GM21576 (cell line): ENCODE results near the gene KRT34.
"Not testable (repeated sequence)": the region's sequence is repeated elsewhere in the genome, so short reads cannot be mapped to it uniquely, and the experiment has no call there.

Experiments used
- ATAC-seq: cut with Tn5 transposase; IDR thresholded peaks from one replicate; pipeline ENCODE4 v1.9.1; 2021; ENCODE audit warnings: mild to moderate bottlenecking, moderate library complexity; ENCODE audit not compliant: unreplicated experiment

KRT34 gene

DNA sequence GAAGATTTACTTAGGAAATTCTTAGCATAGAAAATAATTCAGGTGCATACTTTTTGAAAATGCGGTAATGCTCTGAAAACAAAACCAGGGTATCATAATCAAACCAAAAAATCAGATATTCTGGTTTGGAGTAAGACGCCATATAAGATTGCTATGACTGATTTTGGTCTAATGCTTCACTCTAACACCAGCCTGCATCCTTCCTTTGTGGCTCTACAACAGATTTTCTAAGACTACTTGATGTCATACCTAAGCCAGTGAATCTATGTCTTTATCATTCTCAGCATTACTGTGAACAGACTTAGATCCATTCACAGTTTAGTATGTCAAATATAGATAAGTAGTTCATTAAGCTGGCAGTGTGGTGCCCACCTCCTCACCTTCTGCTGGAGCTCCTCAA lies 13.1 kb downstream of the KRT34 start:
- ATAC-seq = no peak

GRCh38 chr17:41367426-41368075 lies 14.6 kb downstream of the KRT34 start:
- no peak for ATAC-seq

DNA sequence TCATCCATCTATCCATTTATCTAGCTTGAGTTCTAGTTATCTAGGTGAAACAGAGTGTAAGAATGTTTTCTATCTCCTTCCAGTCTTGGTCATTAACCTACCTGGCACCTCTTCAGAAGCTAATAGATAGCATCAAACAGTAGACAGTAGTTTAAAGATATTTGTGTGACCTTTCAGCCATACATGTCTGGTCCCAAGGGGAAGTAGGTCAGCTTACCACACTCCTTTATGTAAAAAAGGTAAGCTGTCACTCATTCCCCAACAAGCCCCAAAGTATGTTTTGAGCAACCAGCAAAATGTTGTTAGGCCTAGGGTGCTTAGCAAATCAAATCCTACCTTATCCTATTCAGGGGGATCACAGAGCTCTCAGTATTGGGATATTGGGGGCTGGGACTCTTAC lies 16.0 kb downstream of the KRT34 start:
- no peak for ATAC-seq

DNA sequence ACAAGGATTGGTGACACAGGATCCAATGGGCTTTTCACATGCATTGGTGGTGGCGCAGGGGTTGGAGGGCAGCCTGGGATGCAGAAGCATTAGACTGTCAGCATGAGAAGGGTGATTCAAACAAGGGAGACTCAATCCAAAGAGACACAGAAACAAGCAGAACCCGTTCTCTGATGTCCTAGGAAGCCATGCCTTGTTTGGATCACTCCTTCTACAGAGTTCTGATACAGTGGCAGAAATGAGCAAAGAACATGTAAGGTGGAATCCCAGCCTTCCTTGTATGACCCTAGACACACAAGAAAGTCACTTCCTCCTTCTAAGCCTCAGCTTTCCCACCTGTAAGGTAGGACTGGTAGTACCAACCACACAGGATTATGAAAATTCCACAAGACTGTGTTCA lies 18.2 kb downstream of the KRT34 start:
- no peak for ATAC-seq

DNA sequence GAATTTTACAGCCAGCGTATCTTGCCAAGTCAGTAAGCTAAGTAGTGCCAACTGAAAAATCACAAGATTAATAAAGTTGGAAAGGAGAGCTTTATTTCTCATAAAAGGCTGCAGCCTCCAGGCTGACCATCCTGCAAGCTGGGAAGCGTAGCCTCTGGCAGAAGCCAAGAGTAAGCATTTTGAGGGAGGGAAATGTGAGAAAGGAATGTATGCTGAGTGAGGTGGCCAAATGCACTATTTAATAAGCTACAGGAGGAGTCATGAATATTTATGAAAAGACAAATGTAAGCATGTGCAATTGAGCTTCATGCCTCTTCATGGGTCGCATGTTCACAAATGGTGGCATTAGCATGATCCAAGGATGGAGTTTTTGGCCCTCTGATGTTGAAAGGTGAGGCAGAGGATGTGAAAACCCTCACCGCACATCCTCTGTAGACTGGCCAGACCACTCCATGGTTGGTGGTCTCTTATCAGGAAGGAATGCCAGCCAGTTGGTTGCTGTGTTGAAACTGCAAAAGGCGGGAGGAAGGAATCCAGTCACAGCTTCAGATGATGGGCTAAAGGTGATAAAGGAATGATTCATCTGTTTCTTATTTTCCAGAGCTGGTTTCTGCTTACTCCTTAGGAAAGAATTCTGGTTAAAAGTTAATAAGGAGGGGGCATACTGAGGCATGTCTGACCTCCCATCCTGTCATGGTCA lies 21.7 kb downstream of the KRT34 start:
- no peak for ATAC-seq

DNA sequence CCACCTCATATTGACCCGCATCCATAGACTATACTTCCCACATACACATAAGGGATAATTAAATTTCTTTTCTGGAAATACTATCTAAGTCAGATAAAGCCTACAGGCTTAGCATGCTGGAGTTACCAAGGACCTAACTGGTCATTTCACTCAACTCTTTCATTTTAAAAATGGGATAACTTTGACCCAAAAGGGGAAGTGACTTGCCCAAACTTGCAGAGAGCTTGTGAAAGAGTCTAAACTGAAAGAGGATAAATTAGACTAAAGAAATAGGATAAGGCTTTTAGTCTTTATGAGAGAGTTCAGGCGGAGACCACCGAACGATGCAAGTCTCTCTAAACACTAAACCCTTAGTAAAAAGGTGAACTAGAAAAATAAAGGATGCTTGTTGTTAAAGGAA lies 27.6 kb downstream of the KRT34 start:
- no peak for ATAC-seq

DNA sequence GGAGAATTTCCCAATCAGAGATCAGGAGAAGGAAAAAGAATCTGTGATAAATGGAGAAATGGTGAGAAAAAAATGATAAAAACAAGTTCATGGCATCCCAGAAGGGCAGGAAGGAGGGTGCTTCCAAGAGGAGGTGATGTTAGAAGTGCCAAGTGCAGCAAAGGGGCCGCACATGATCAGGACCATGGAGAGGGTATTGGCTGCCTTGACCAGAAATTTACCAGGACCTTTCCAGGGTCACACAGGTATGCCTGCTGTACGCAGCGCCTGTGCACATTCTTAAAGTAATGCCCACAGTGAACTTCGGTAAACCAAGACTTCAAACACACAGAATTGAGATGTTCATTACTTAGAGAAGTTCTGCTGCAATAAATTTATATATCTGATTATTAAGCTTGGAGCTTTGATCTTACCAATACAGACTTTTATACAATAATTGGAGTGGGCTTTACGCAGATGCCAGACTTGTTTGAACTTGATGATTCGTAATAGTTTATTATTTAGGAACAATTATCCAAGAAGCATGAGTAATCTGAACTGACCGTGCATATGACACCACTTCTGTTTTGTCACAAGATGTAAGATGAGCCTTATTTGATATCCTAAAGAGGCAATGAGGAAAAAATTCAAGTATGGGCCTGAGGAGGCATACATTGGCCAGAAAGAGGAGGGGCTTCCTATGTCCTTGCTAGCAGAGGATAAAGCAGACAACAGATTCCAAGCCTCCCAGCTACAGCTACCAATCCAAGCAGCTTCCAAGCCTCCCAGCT lies 29.3 kb downstream of the KRT34 start:
- ATAC-seq = no peak

GRCh38 chr17:41351177-41351576 lies 30.9 kb downstream of the KRT34 start:
- no peak for ATAC-seq

GRCh38 chr17:41350381-41350878 lies 31.7 kb downstream of the KRT34 start, which contains the start of gene KRT33A:
Gene KRT33A, minus strand, starts transcription at chr17:41350828. Its CDS starts 61 bp downstream, at chr17:41350767.
- not testable (repeated sequence) for ATAC-seq

- no peak for ATAC-seq
Observed at GRCh38 chr17:41347869-41348760, 34.0 kb downstream of the KRT34 start.

DNA sequence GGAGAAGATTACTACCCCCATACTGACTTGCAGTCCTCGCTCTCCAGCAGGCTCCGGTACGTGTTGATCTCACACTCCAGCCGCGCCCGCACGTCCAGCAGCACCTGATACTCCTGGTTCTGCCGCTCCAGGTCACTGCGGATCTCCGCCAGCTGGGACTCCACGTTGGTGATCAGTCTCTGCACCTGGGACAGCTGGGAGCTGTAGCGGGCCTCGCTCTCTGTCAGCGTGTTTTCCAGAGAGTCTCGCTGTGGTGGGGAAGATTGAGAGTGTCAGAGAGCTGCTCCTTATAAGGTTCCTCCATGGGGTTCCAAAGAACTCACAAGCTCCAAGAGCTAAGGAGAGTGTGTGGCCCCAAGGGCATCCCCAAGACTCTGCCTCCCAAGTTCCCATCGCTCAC lies 35.7 kb downstream of the KRT34 start:
- not testable (repeated sequence) for ATAC-seq

DNA sequence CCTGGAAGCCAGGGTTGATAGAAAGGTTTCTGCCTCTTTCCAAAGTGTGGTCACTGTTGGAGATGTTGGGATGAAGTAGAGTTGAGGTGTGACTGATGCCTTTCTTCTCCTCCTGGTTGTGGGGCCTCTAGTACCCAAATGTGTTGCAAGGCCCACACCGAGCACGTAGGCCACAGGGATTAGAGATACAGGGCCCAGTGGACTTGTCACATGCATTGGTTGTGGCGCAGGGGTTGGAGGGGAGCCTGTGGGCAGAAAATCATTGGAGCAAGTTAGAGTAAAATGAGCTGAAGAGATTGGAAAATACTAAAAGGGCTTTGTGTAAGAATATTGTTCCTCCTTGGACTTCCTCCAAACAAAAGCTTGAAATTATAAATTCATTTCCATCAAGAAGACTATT lies 36.1 kb downstream of the KRT34 start:
- ATAC-seq = no peak

DNA sequence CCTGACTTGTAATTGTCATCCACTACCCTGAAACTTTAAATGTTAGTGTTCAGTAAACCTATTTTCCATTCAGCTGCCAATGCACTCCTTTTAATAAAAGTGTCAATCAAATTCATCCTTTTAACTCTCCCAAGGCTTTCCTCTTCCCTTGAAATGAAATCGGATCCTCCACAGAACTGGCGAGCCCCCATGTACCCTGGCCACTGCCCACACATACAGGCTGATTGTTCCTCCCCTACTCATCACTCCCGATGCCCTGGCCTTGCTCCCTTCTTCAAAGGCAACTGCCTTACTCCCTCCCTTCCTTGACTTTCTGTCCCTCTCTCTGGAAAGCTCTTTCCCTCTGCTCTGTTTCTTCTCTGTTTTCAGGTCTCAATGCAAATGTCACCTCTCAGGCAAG lies 39.1 kb downstream of the KRT34 start:
- ATAC-seq = no peak

- ATAC-seq = no peak
Observed at GRCh38 chr17:41340934-41341861, 40.9 kb downstream of the KRT34 start.

- no peak for ATAC-seq
Observed at GRCh38 chr17:41340494-41340893, 41.6 kb downstream of the KRT34 start.

DNA sequence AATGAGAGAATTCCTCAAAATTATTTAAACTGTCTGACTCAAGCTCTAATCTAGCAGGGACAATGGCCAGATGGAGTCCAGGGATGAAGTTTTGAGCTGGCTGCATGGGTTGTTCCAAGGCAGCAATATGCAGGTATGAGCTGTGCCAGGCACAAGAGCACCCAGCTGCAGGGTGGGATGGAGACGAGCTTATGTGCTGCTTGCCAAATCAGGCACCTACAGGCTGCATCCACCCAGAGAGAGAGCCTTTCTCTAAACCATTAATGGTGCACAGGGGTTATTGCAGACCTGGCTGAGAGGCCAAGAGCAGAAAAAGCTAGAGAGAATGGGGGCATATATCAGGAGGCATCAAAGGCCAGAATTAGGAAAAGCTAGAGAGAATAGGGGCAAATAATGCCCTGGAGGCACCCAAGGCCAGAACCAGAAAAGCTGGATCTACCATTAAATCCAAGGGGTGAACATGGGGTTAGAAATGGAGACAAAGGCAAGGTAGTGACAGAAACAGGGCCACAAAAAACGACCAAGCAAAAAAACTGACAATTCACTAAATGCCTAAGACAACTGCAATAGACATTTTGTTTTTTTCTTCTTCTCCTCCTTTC lies 42.4 kb downstream of the KRT34 start:
- no peak for ATAC-seq

- no peak for ATAC-seq
Observed at GRCh38 chr17:41338961-41339485, 43.1 kb downstream of the KRT34 start.

DNA sequence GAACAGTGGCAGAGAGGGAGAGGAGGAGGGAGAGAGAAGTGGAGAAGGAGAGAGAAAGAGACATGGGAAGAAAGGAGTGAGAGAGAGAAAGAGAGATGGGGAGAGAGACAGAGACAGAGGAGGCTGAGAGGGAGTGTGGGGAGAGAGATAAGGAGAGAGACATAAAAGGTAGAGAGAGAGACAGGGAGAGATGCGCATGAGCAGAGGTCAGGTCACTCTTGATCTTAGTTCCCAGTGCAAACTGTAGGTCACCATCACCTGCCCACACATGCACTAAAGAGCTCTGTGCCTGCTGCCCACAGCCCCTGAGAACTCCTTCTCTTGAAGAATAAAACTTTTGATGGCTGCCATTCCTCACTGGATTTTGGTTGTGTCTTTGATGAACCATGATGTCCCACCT lies 46.4 kb downstream of the KRT34 start:
- ATAC-seq = no peak
